ENCODE measurements around the gene AOPEP.
A peak's percentile ranks its signal among the peaks of the same experiment; 100 is the strongest.

AOPEP gene

GRCh38 chr9:94740145-94740840 lies 13.8 kb downstream of the AOPEP start:
- Mint-ChIP-seq H3K27me3 (no peaks in the 10 kb centered on the region), H3K36me3 (peaks cover 36% of the 10 kb centered on the region), H3K9me3 (peaks cover 3% of the 10 kb centered on the region), H3K27ac (no peak overlapping the region), H3K4me3 (no peak overlapping the region), H3K4me1 (peaks cover 14% of the 10 kb centered on the region)
- no peak for ATAC-seq

- peaks cover 27% of the 10 kb centered on the region for H3K4me1 Mint-ChIP-seq
- H3K27me3 Mint-ChIP-seq, result no peaks in the 10 kb centered on the region
- no peak overlapping the region for H3K27ac Mint-ChIP-seq
- peaks cover 3% of the 10 kb centered on the region for H3K9me3 Mint-ChIP-seq
- ATAC-seq, result no peak
- H3K36me3 Mint-ChIP-seq, result peaks cover 31% of the 10 kb centered on the region
- no peak overlapping the region for H3K4me3 Mint-ChIP-seq
Observed at GRCh38 chr9:94741866-94742265, 15.4 kb downstream of the AOPEP start.

- Mint-ChIP-seq H3K9me3 (peaks cover 3% of the 10 kb centered on the region), H3K27me3 (no peaks in the 10 kb centered on the region), H3K4me1 (peaks cover 27% of the 10 kb centered on the region), H3K36me3 (peaks cover 36% of the 10 kb centered on the region), H3K4me3 (no peak overlapping the region), H3K27ac (no peak overlapping the region)
- ATAC-seq, result no peak
Observed at GRCh38 chr9:94743035-94743954, 16.8 kb downstream of the AOPEP start.

- Mint-ChIP-seq H3K9me3 (peaks cover 11% of the 10 kb centered on the region), H3K4me3 (no peak overlapping the region), H3K36me3 (peaks cover 54% of the 10 kb centered on the region), H3K4me1 (peaks cover 22% of the 10 kb centered on the region), H3K27me3 (no peaks in the 10 kb centered on the region), H3K27ac (no peak overlapping the region)
- ATAC-seq, result peak; percentile 67
Observed at GRCh38 chr9:94745806-94746540, 19.5 kb downstream of the AOPEP start.

GRCh38 chr9:94746541-94747370 lies 20.3 kb downstream of the AOPEP start:
- Mint-ChIP-seq H3K27ac (no peak overlapping the region), H3K4me3 (no peak overlapping the region), H3K4me1 (peaks cover 21% of the 10 kb centered on the region), H3K36me3 (peaks cover 56% of the 10 kb centered on the region), H3K27me3 (no peaks in the 10 kb centered on the region), H3K9me3 (peaks cover 11% of the 10 kb centered on the region)
- ATAC-seq, result no peak

- no peaks in the 10 kb centered on the region for H3K4me1 Mint-ChIP-seq
- H3K4me3 Mint-ChIP-seq, result no peak overlapping the region
- no peak overlapping the region for H3K27ac Mint-ChIP-seq
- peaks cover 37% of the 10 kb centered on the region for H3K36me3 Mint-ChIP-seq
- H3K27me3 Mint-ChIP-seq, result no peaks in the 10 kb centered on the region
- ATAC-seq, result no peak
- peaks cover 6% of the 10 kb centered on the region for H3K9me3 Mint-ChIP-seq
Observed at GRCh38 chr9:94754976-94755475, 28.5 kb downstream of the AOPEP start.

GRCh38 chr9:94757158-94757557 lies 30.7 kb downstream of the AOPEP start:
- H3K36me3 Mint-ChIP-seq, result peaks cover 41% of the 10 kb centered on the region
- no peak for ATAC-seq
- H3K9me3 Mint-ChIP-seq, result peaks cover 4% of the 10 kb centered on the region
- H3K27me3 Mint-ChIP-seq, result no peaks in the 10 kb centered on the region
- no peak overlapping the region for H3K27ac Mint-ChIP-seq
- H3K4me1 Mint-ChIP-seq, result peaks cover 14% of the 10 kb centered on the region
- H3K4me3 Mint-ChIP-seq, result no peak overlapping the region

- H3K36me3 Mint-ChIP-seq, result peaks cover 37% of the 10 kb centered on the region
- H3K4me1 Mint-ChIP-seq, result peaks cover 14% of the 10 kb centered on the region
- peaks cover 4% of the 10 kb centered on the region for H3K9me3 Mint-ChIP-seq
- no peaks in the 10 kb centered on the region for H3K27me3 Mint-ChIP-seq
- no peak overlapping the region for H3K27ac Mint-ChIP-seq
- H3K4me3 Mint-ChIP-seq, result no peak overlapping the region
- no peak for ATAC-seq
Observed at GRCh38 chr9:94758031-94758430, 31.5 kb downstream of the AOPEP start.

GRCh38 chr9:94758880-94759279 lies 32.4 kb downstream of the AOPEP start:
- H3K27me3 Mint-ChIP-seq, result no peaks in the 10 kb centered on the region
- no peak overlapping the region for H3K4me3 Mint-ChIP-seq
- H3K36me3 Mint-ChIP-seq, result peaks cover 34% of the 10 kb centered on the region
- H3K27ac Mint-ChIP-seq, result no peak overlapping the region
- no peak for ATAC-seq
- H3K4me1 Mint-ChIP-seq, result peaks cover 14% of the 10 kb centered on the region
- peaks cover 4% of the 10 kb centered on the region for H3K9me3 Mint-ChIP-seq

GRCh38 chr9:94760010-94760409 lies 33.5 kb downstream of the AOPEP start:
- Mint-ChIP-seq H3K4me1 (peaks cover 14% of the 10 kb centered on the region), H3K27me3 (no peaks in the 10 kb centered on the region), H3K4me3 (no peak overlapping the region), H3K36me3 (peaks cover 38% of the 10 kb centered on the region), H3K27ac (no peak overlapping the region), H3K9me3 (peaks cover 4% of the 10 kb centered on the region)
- ATAC-seq, result no peak

- Mint-ChIP-seq H3K9me3 (peaks cover under 1% of the 10 kb centered on the region), H3K27ac (no peak overlapping the region), H3K27me3 (no peaks in the 10 kb centered on the region), H3K4me3 (no peak overlapping the region), H3K4me1 (peaks cover 14% of the 10 kb centered on the region), H3K36me3 (peaks cover 33% of the 10 kb centered on the region)
- ATAC-seq, result no peak
Observed at GRCh38 chr9:94760660-94761059, 34.2 kb downstream of the AOPEP start.

GRCh38 chr9:94761481-94761880 lies 35.0 kb downstream of the AOPEP start:
- ATAC-seq, result no peak
- Mint-ChIP-seq H3K27ac (no peak overlapping the region), H3K27me3 (no peaks in the 10 kb centered on the region), H3K9me3 (no peaks in the 10 kb centered on the region), H3K4me3 (no peak overlapping the region), H3K4me1 (peaks cover 14% of the 10 kb centered on the region), H3K36me3 (peaks cover 30% of the 10 kb centered on the region)

- peaks cover 18% of the 10 kb centered on the region for H3K4me1 Mint-ChIP-seq
- ATAC-seq, result no peak
- no peak overlapping the region for H3K27ac Mint-ChIP-seq
- peaks cover 35% of the 10 kb centered on the region for H3K36me3 Mint-ChIP-seq
- no peaks in the 10 kb centered on the region for H3K9me3 Mint-ChIP-seq
- no peaks in the 10 kb centered on the region for H3K27me3 Mint-ChIP-seq
- H3K4me3 Mint-ChIP-seq, result no peak overlapping the region
Observed at GRCh38 chr9:94767331-94768072, 41.0 kb downstream of the AOPEP start.

- Mint-ChIP-seq H3K4me1 (peaks cover 18% of the 10 kb centered on the region), H3K9me3 (no peaks in the 10 kb centered on the region), H3K36me3 (peaks cover 40% of the 10 kb centered on the region), H3K27ac (no peak overlapping the region), H3K4me3 (no peak overlapping the region), H3K27me3 (no peaks in the 10 kb centered on the region)
- no peak for ATAC-seq
Observed at GRCh38 chr9:94768766-94769165, 42.3 kb downstream of the AOPEP start.
